RWPE2 (cell line): ENCODE data around the gene RAI2.

Source experiments
- ATAC-seq: fragments of 200-7000 bp; cut with Tn5 transposase; 3 replicates; pipeline ENCODE4 v1.9.1; 2021; ENCODE audit warnings: low read depth
- DNase-seq: peaks from one replicate; pipeline ENCODE4 v3.0.0-alpha.2; 2020; ENCODE audit warnings: low spot score
- H3K27ac ChIP-seq: fragments of 450-650 bp; 2 replicates; pipeline ENCODE4 v1.5.1; 2017; ENCODE audit warnings: mild to moderate bottlenecking; ENCODE audit not compliant: poor library complexity, severe bottlenecking
- H3K27me3 ChIP-seq: fragments of 250-450 bp; sonication (Bioruptor Pico); 2 replicates; pipeline ENCODE4 v1.5.1; 2021; ENCODE audit warnings: mild to moderate bottlenecking, moderate library complexity; ENCODE audit not compliant: insufficient read depth, poor library complexity, severe bottlenecking
- H3K36me3 ChIP-seq: fragments of 250-450 bp; sonication (Bioruptor Pico); 2 replicates; pipeline ENCODE4 v1.5.1; 2020; ENCODE audit warnings: low read depth, mild to moderate bottlenecking, moderate library complexity
- H3K4me1 ChIP-seq: fragments of 250-450 bp; sonication (Bioruptor Pico); 2 replicates; pipeline ENCODE4 v1.5.1; 2021; ENCODE audit warnings: mild to moderate bottlenecking, moderate library complexity; ENCODE audit not compliant: insufficient read depth, poor library complexity, severe bottlenecking
- H3K4me3 ChIP-seq: fragments of 250-450 bp; sonication (Bioruptor Pico); 2 replicates; pipeline ENCODE4 v1.5.1; 2021; ENCODE audit warnings: mild to moderate bottlenecking, moderate library complexity; ENCODE audit not compliant: severe bottlenecking
- H3K9me3 ChIP-seq: fragments of 250-450 bp; sonication (Bioruptor Pico); 2 replicates; pipeline ENCODE4 v1.5.1; 2021; ENCODE audit warnings: mild to moderate bottlenecking, moderate library complexity; ENCODE audit not compliant: severe bottlenecking
- CTCF ChIP-seq: fragments of 450-650 bp; IDR thresholded peaks from one replicate; pipeline ENCODE4 v1.5.1; 2017; ENCODE audit warnings: mild to moderate bottlenecking, moderate library complexity; ENCODE audit not compliant: poor library complexity, severe bottlenecking

RAI2 gene

GRCh38 chrX:17779434-17779833, 81.7 kb downstream of the RAI2 start:
- Histone ChIP-seq H3K27me3 (no peaks in the 10 kb centered on the region), H3K4me3 (no peak overlapping the region), H3K4me1 (no peaks in the 10 kb centered on the region), H3K27ac (no peak overlapping the region), H3K36me3 (no peaks in the 10 kb centered on the region), H3K9me3 (no peaks in the 10 kb centered on the region)
- TF ChIP-seq CTCF: no peak
- ATAC-seq: no peak
- no peak for DNase-seq

- no peaks in the 10 kb centered on the region for H3K36me3 ChIP-seq
- ATAC-seq (no peak), DNase-seq (no peak)
- no peak overlapping the region for H3K27ac ChIP-seq
- H3K4me1 ChIP-seq: no peaks in the 10 kb centered on the region
- H3K27me3 ChIP-seq: no peaks in the 10 kb centered on the region
- no peaks in the 10 kb centered on the region for H3K9me3 ChIP-seq
- H3K4me3 ChIP-seq: no peak overlapping the region
- no peak for TF ChIP-seq CTCF
These were observed 82.1 kb downstream of the RAI2 start for GRCh38 chrX:17778997-17779396.

- H3K4me3 ChIP-seq: no peak overlapping the region
- no peaks in the 10 kb centered on the region for H3K9me3 ChIP-seq
- H3K27me3 ChIP-seq: no peaks in the 10 kb centered on the region
- DNase-seq (no peak), ATAC-seq (no peak)
- no peaks in the 10 kb centered on the region for H3K36me3 ChIP-seq
- H3K4me1 ChIP-seq: no peaks in the 10 kb centered on the region
- no peak for TF ChIP-seq CTCF
- no peak overlapping the region for H3K27ac ChIP-seq
These were observed 87.0 kb downstream of the RAI2 start for GRCh38 chrX:17774053-17774452.

GRCh38 chrX:17773221-17773876, 87.7 kb downstream of the RAI2 start:
- Histone ChIP-seq H3K9me3 (no peaks in the 10 kb centered on the region), H3K4me1 (no peaks in the 10 kb centered on the region), H3K27ac (no peak overlapping the region), H3K27me3 (no peaks in the 10 kb centered on the region), H3K36me3 (no peaks in the 10 kb centered on the region), H3K4me3 (no peak overlapping the region)
- DNase-seq (no peak), ATAC-seq (no peak)
- no peak for TF ChIP-seq CTCF

- Histone ChIP-seq H3K9me3 (no peaks in the 10 kb centered on the region), H3K27me3 (no peaks in the 10 kb centered on the region), H3K27ac (no peak overlapping the region), H3K4me3 (no peak overlapping the region), H3K36me3 (no peaks in the 10 kb centered on the region), H3K4me1 (no peaks in the 10 kb centered on the region)
- no peak for ATAC-seq
- no peak for DNase-seq
- TF ChIP-seq CTCF: no peak
These were observed 91.3 kb downstream of the RAI2 start for GRCh38 chrX:17769701-17770269.
